Activated T-cell treated with anti-CD3 and anti-CD28 coated beads, Interleukin-2, amount 50 U/mL, for 1 hour (primary cell): ENCODE measurements around the gene CHST2.

Experiments used
- DNase-seq: peaks from one replicate; pipeline ENCODE4 v3.0.0-alpha.2; 2020

Gene CHST2

DNA sequence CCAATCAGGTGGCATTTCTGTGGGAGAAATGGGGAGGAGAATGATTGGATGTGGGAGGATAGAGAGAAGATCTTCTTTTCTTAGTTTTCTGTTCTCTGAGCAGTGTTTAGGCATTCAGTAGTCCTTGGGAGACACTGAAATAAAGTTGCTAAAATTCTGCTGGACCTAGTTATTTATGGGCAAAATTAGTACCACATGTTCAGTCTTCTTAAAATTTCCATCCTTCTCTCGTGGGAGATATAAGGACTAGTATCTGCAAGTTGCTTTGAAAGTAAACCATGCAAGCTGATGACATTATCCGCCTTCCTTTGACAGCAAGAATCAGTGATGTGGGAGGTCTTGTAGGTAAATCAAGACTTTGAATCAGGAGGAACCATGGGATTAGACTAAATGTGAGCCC, 19.9 kb upstream of the CHST2 start:
- no peak for DNase-seq

DNA sequence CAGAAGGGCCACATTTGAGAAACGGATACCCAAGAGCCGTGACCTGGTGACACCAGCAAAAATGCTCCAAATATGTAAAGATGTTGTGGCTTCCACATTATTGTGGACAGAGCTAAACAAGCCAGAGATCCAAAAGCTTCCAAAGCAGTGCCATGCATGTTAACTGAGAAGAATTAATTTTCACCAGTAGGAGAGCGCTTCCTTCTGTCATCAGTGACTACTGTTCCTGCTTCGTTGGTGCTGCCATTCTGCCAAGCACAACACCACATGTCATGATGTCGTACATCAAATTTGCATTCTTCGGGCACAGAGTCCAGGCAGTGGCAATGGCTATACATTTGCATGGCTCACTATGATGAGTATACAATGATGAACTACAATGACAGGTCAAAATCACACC, 19.1 kb upstream of the CHST2 start:
- no peak for DNase-seq

DNA sequence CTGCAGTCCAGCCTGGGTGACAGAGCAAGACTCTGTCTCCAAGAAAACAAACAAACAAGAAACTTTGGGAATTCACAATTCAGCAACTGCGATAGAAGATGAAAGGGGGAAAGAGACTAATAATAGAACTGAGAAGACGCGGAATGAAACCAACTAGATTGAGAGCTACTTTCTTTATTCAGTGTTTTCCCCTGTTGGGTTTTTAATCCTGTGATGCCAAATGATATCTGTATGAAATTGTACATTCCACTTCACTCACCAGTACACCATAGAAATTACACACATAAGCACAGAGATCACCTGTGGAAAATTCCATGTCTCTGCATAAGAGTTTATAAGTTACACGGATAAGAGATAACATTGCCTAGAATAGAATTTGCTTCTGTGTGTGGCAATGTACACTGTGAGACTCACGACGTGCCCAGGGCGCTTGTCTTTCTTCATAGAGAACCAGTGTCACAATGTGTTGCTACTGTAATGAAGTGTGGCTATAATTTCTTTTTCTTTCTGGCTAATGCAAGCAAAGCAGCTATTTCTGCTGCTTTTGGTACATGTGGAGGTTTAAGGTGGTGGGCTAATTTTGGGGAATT, 17.7 kb upstream of the CHST2 start:
- DNase-seq, result no peak

DNA sequence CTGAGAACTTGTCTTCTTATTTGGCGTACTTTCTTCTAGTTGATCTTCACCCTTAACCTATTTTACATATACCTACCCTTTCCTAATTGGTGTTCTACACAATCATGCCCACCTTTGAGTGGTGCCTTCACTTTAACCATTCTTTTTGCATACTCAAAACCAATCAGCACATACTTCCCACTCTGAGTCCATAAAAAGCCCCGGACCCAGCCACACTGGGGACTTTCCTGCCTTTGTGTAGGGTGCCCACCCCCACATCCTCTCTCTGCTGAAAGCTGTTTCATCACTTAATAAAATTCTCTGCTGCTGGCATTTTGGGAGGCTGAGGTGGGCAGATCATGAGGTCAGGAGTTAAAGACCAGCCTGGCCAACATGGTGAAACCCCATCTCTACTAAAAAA, 15.9 kb upstream of the CHST2 start:
- DNase-seq, result no peak

DNA sequence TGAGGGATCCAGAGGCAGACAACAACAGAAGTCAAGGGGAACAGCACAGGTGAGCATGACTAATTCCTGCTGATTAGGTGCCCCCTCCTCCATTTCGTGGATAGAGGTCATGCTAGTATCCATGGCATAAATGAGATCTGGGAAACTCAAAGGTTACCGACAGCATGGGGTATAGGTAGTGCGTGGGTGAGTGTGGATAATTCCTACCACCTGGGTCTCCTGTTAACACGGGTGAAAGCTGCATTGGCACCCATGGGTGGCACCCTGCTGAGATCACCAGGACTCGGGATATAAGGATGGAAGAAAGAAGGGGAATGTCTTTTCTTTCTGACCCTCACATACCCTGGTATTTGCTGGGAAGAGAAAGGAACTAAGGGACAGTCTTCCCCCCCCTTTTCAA, 14.4 kb upstream of the CHST2 start:
- DNase-seq, result no peak

DNA sequence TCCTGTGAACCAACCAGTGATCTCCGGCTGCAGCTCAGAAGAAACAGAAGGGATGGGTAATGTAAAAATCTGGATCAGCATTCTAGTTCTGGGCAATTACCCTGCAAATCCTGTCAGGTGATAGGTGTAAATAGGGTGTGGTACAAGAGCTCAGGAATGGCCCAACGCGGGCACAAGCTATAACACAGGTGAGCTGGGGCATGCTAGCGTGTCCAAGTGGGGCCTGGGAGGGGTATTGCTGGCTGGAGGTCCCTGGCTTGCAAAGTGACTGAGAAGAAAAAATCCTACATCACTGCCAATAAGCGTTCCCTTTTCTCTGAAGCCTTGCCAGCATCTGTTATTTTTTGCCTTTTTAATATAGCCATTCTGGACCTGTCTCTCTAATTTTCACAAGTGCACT, 9.7 kb upstream of the CHST2 start:
- no peak for DNase-seq

DNA sequence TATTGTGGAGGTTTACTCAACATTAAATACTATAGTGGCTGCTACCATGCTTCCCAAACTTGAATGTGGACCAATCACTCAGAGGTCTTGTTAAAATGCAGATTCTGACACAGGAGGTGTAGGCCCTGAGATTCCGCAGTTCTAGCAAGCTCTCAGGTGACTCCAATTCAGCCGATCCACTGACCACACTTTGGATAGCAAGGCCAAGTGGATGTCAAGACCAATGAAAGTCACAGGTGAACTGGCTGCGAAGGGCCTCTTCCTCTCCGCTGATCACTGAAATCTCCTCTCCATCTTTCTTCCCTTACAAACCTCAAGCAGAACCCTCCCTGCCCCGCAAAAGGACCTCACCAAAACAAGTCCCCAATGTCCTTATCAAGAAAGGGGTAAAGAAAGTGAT, 9.2 kb upstream of the CHST2 start:
- no peak for DNase-seq

DNA sequence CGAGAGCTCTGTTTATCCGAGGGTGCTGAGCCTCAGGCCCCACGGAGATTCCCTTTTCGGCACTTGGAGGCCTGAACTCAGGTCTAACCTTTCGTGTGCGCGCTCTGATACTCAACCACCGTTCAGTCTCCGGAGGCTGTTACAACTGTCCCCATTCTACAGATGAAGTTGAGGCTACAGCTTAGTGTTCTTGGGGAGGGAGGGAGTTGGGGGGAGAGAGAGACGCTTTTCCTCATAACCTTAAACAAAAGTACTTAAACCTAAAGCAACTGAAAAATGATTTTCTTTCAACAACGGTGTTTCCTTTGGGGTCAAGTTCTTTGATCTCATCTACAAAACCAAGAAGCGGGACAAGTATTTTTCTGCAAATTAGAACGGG, 952 bp upstream of the CHST2 start:
- DNase-seq, result no peak

DNA sequence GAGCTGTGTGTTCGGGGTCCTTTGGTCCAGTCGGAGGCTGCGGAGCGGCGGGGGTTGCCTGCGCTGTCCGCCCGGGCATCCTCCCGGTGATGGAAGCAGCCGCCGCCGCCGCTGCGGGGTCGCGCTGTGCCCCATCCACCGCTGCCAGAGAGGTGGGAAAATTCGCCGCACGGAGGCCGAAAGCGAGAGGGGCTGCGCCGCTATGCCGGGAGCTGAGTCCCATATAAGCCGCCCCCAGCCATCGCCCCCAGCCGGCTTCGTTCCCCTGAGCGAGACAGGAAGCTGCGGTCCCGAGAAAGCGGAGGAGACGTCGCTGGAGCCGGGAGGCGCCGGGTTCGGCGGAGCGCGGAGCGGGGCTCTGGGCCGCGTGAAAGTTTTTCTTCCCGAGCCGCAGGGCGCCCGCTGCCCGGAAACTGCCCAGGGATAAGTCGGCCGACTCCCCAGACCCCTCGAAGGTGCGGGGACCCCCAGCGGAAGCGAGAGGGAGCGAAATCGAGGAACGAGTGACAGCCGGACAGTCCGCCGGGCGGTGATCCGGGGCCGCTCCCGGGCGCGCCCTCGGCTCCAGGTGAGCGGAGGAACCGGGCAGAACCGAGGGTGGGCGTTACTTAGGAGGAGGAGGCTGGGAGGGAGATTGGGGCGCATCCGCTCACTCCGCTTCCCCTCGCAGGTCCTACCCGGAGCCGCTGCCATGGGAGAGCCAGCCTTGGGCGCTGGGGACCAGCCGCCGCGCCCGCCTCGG, 574 bp downstream of the CHST2 start:
- DNase-seq, result peak; percentile 50

DNA sequence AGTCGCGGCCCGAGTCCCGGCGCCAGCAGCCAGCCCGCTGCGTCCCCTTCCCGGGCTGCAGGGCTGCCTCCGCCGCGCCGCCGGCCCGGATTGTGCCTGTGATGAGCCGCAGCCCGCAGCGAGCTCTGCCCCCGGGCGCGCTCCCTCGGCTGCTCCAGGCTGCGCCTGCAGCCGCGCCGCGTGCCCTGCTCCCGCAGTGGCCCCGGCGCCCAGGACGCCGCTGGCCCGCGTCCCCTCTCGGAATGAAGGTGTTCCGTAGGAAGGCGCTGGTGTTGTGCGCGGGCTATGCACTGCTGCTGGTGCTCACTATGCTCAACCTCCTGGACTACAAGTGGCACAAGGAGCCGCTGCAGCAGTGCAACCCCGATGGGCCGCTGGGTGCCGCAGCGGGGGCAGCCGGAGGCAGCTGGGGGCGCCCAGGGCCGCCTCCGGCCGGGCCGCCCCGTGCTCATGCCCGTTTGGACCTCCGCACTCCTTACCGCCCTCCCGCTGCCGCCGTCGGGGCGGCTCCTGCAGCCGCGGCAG, 1.2 kb downstream of the CHST2 start:
- DNase-seq, result peak; percentile 64

DNA sequence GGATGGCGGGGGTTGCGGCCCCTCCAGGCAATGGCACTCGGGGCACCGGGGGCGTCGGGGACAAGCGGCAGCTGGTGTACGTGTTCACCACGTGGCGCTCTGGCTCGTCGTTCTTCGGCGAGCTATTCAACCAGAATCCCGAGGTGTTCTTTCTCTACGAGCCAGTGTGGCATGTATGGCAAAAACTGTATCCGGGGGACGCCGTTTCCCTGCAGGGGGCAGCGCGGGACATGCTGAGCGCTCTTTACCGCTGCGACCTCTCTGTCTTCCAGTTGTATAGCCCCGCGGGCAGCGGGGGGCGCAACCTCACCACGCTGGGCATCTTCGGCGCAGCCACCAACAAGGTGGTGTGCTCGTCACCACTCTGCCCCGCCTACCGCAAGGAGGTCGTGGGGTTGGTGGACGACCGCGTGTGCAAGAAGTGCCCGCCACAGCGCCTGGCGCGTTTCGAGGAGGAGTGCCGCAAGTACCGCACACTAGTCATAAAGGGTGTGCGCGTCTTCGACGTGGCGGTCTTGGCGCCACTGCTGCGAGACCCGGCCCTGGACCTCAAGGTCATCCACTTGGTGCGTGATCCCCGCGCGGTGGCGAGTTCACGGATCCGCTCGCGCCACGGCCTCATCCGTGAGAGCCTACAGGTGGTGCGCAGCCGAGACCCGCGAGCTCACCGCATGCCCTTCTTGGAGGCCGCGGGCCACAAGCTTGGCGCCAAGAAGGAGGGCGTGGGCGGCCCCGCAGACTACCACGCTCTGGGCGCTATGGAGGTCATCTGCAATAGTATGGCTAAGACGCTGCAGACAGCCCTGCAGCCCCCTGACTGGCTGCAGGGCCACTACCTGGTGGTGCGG, 1.9 kb downstream of the CHST2 start:
- DNase-seq, result peak; percentile 73

DNA sequence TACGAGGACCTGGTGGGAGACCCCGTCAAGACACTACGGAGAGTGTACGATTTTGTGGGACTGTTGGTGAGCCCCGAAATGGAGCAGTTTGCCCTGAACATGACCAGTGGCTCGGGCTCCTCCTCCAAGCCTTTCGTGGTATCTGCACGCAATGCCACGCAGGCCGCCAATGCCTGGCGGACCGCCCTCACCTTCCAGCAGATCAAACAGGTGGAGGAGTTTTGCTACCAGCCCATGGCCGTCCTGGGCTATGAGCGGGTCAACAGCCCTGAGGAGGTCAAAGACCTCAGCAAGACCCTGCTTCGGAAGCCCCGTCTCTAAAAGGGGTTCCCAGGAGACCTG, 2.5 kb downstream of the CHST2 start:
- peak; percentile 19 for DNase-seq

DNA sequence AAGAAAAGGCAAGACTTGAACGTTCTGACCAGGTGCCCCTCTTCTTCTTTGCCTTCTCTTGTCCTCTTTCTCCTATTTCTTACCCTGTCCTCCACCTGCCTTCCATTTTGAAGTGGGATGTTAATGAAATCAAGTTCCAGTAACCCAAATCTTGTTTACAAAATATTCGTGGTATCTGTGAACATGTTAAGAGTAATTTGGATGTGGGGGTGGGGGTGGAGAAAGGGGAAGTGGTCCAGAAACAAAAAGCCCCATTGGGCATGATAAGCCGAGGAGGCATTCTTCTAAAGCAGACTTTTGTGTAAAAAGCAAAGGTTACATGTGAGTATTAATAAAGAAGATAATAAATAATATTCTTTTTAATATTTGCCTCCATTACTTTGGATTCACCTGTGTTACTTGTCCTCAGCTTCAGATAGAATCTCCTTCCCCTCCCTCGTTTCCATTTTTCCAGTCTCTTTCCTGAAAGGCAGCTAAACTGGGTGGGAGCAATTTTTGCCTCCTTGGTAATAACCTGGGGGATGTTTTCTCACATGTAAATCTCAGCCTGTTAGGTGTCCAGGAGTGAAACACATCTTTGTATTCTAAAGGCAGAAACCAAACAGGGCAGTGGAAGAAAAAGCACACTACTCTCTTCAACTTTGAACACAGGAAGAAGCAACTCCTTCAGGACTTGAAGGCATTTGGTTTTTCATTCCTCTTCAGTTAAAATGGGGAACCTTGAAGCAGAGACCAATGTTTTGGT, 3.2 kb downstream of the CHST2 start:
- no peak for DNase-seq

DNA sequence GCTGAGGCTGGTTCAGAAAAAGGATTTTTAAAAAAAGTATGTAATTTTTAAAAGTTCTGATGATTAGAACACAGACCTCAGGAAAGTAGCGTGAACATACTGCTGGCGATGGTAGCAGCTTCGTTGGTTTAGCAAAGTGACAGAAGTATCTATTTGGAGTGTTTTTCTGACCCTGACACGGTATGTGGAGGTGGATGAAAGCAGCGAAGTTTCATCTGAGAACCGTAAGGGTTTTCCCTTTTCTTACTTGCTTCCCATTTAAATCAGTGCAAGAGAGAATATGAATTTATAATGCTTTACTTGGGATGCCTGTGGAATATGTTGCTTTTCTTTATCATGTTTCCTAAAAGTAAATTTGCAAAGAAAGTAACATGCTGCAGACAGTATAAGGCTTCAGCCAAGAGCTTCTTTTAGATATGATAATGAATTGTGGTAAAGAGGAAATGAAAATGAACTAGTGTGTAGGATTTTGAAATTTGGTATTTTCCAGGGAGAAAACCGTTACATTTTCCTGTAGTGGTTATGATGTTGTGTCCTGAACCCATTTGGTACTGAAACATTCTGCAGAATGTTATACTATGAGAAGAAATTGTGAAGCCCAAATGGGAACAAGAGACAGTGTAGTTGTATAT, 3.9 kb downstream of the CHST2 start:
- DNase-seq, result no peak

DNA sequence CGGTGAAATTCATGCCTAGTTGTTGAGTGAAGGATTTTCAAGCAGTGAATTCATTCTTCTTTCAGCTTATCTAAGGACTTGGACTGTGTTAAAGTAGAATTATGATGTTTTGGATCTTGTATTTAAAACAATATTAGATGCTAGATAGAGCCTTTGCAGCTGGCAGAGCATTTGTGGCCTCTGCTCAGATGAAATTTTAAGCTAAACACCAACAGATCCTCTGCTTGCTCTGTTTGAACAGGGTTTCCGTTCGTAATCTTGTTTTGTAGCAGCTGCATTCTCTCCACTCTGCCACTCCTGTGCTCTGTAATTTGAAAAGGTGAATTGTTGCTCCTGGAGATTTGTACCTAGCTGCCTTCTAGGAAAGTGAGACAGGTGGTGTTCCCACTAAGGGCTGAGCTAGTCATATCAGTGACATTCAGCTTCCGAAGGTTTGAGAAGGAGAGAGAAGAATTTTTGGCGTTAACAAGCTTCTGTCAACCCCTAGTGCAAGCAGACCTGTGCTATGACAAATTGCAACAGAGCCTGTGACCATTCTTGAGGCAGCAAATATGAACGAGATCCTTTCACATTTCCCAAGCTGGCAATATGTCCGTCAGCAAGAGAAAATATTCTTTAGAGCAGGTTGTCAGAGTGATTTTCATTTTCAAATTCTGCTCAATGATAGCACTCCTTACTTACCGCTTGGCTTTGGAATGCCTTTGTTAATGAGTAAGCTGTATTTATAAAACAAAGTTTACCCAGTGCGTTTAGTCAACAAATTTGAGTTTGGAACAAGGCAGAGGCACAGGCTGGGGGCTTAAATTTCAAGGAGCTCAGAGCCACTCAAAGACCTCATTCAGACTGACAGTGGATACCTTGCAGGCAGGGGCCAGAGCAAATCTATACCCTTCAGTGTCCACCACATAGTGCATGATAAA, 5.3 kb downstream of the CHST2 start:
- no peak for DNase-seq

DNA sequence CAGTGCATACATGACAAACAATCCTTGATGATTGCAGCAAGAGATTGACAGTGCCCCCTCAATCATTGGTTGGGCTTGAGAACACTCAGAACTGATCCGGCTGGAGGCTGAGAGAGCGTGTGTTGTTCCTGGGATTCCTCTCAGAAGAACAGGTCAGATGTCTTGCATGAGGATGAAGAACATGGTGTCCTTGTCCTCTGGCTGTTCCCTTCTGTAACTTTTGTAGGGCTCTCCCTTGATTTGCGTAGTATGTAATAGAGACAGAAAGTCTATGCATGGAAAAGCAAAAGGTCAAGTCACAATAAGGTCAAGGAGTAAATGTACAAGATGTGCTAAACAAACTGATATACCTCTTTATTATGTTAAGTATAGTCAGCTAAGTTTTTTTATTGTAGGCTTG, 8.2 kb downstream of the CHST2 start:
- DNase-seq, result no peak

DNA sequence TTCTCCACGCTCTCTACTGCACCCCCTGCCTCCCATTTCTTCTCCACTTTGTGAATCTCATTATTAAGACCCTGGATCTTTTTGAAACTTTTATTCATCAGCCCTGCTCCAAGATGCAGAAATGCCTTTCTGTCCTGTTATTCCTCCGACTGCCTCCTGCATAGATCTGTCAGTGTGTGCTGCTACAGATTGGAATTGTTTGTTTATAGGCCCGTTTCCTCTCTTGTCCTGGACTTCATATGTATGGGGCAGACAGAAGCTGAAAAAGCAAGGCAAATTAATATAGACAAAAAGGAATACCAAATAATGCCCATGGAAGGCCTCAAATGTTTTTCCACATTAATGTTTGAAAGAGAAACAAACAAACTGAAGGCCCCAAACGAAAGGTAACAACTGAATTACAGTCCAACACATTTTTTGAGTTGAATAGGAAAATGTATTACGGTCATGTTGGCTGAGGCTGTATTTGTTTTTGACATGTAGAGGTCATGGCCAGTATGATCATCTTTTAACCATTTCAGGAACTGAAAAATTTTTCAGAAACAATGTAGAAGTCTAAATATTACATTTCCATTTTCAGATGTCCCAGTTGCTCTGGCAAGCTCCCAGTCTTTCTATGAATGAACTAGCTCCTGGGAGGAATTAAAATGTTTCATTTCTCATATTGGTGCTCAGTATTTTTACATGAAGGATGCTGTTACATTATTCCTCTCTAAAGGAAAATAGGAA, 8.8 kb downstream of the CHST2 start:
- DNase-seq, result no peak

DNA sequence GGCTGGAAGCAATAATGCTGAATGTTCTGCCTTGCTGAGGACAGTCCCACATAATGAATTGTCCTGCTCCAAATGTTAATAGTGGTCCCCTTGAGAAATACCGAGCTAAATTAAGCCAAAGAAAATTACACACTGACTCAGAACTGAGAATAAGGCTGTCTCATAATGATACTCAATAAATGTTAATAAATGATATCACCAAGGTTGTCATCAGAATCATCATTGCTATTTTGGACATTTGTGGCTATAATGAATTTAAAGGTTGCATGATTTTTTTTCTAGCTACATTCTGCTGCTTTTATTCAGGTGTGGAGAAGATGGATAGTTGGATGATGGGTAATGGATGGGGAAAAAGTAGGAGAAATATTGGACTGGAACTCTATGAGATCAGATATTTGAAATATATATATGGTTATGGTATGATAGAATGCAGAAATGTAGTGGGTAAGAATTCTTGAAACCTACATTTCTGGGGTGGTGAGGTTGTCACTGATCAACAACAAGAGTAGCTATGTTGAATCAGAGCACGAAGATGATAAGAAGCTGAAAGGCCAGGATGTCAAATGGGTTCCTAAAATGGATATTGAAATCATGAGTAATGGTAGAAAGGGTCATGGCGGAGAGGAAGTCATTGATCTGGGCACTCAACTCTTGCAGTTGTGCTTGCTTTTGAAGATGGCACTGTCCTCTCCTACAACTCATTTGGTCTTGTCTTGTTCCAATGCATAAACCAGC, 12.8 kb downstream of the CHST2 start:
- no peak for DNase-seq

DNA sequence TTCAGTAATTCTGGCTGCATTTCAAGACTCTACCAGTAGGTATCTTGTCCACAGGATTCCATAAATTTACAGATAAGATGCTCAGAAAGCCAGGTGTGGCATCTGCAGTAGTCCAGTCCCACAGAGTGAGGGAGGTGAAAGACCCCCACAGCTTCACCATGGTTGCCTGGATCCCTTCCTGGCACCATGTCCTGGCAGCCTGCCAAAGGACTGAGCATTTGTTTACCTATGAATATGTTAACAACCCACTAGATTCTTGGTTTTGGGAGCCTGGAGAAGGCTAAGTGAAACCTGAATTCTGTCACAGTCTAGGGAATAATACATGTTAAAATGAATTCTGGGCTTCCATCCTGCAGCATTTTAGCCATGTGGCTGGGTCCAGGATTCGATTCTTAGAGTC, 14.9 kb downstream of the CHST2 start:
- no peak for DNase-seq

DNA sequence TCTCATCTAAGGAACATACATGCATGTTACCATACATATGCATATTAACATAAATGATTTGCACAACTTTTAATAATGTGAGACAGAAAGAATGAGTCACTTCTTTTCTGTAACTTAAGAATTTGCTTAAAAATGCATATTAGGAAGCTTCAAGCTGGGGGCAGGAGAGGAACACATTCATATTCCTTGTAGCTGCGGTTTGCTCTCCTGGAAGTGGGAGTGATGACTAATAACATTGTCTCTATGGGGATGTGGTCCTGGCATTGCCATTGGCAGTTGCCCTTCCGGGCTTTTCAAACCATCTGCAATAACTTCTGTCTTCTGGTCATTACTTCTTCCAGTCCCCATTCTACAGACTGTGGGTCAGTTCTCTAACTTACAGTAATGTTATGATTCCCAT, 15.6 kb downstream of the CHST2 start:
- DNase-seq, result no peak
